ENCODE measurements around the gene KCNQ4. TPM values are rescaled to one million over a fixed set of nuclear protein-coding genes. Genes with fewer than 3 reads are reported as not detected.

The KCNQ4 gene
- total RNA-seq, 1 donor from 2014 or later = 3.7 TPM

Other genes starting within 250 kb of the KCNQ4 start
- gene RIMS3, start 118.1 kb upstream of the KCNQ4 start, total RNA-seq = 5.3 TPM
- 81.4 TPM for gene NFYC, start 92.1 kb upstream of the KCNQ4 start, total RNA-seq
- gene CITED4, start 78.6 kb downstream of the KCNQ4 start, total RNA-seq = 17.9 TPM
- gene CTPS1, start 195.9 kb downstream of the KCNQ4 start, total RNA-seq = 51.0 TPM
- 0.68 TPM for gene SLFNL1, start 237.9 kb downstream of the KCNQ4 start, total RNA-seq

Data from ureter (tissue), 1 donor.